ENCODE measurements around the gene NEK1.

GRCh38 chr4:169658196-169658595 is 45.8 kb upstream of the NEK1 start:
- no peak for TF ChIP-seq POLR2A (IDR thresholded peaks at IDR 0.05)
- no peak for TF ChIP-seq CTCF (IDR thresholded peaks at IDR 0.05)
- TF ChIP-seq POLR2AphosphoS5 (IDR thresholded peaks at IDR 0.05; ENCODE audit: insufficient read depth in 1 of 2, low read depth in 1 of 2), result no peak
